Measurements from ENCODE around the gene PRPF18.

The PRPF18 gene

DNA sequence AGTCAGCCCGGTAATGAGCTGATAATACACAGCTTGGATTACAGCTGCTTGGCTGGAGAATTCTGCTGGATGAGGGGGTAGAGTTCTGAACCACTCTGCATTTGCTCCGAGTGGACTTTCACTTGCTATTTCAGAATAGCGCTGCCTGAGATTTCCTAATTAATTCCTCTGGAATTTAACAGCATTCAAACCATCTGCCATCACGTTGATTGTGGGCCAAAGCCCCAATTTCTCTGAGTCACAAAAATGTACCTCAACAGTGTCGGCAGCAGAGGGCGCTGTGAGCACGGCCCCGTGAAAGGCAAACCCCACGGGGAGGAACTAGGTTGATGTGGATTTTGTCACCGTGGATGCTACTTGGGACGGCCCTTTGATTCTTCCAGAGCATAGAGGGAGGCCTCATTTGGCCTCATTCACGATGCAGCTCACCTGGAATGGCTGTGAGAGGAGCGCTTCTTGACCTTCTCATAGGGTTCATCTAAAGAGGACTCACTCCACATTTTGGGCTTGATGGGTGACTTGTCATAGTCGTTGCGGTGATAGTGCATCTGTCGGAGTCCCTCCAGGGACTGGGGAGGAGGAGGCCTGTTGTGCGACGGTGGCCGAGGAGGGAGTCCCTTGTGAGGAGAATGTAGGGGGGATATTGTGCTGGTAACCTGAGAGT lies 73.3 kb downstream of the PRPF18 start:
- no peaks in the 10 kb centered on the region for H3K9me3 ChIP-seq (ENCODE audit: low read length)
- no peaks in the 10 kb centered on the region for H3K27me3 ChIP-seq (ENCODE audit: control insufficient read depth in 1 of 2, insufficient read depth in 2 of 2, low read length in 2 of 2)
- peaks cover 53% of the 10 kb centered on the region for H3K36me3 ChIP-seq (ENCODE audit: insufficient read depth, low read length)
- no peak overlapping the region for H3K4me3 ChIP-seq (ENCODE audit: low read depth in 1 of 2, low read length in 2 of 2)
- peaks cover 16% of the 10 kb centered on the region for H3K4me1 ChIP-seq (ENCODE audit: insufficient read depth, low read length)
- no peak overlapping the region for H3K9ac ChIP-seq (ENCODE audit: low read length)
- H3K27ac ChIP-seq (ENCODE audit: low read depth, low read length), result peak overlapping the region; percentile 48

DNA sequence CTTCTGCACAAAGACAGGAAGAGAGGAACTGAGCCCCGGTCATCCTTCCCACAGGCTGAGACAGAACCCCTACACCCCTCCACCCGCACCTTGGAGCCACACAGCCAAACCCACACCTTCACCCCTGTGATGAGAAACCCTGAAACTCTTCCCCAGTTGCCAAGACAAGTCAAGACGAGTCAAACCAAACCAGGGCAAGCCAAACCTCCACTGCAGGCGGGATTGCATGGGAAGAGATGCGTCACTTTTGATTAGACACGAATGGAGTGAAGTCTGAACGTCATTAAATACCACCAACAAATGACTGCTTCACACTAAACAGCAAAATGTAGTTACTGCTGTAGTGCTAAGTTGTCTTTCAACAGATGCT lies 73.8 kb downstream of the PRPF18 start:
- Histone ChIP-seq H3K36me3 (ENCODE audit: insufficient read depth, low read length) (peaks cover 53% of the 10 kb centered on the region), H3K27ac (ENCODE audit: low read depth, low read length) (no peak overlapping the region)

DNA sequence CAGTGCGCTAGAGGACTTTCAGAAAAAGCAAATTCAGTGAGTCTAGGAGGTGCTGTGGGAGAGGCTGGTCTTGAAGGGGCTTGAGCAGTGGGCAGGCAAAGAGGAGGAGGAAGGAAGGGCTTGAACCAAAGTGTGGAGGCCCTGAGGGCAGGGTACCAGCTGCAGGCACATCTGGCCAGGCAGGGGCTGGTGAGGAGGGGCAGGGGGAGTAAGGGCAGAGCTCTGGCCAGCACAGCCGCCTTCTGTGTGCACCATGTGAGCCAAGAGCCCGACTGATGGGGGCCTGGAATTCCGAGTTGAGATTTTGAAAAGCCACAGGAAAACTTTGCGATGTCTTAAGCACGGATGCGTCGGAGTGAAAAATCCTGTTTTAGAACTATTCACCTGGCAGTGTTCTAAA lies 74.5 kb downstream of the PRPF18 start:
- Histone ChIP-seq H3K36me3 (ENCODE audit: insufficient read depth, low read length) (peaks cover 53% of the 10 kb centered on the region), H3K27me3 (ENCODE audit: control insufficient read depth in 1 of 2, insufficient read depth in 2 of 2, low read length in 2 of 2) (no peaks in the 10 kb centered on the region), H3K4me1 (ENCODE audit: insufficient read depth, low read length) (peaks cover 16% of the 10 kb centered on the region), H3K4me3 (ENCODE audit: low read depth in 1 of 2, low read length in 2 of 2) (no peak overlapping the region), H3K27ac (ENCODE audit: low read depth, low read length) (no peak overlapping the region), H3K9ac (ENCODE audit: low read length) (no peak overlapping the region), H3K9me3 (ENCODE audit: low read length) (no peaks in the 10 kb centered on the region)

More for the DNA sequence above, 73.8 kb downstream of the PRPF18 start:
- Histone ChIP-seq H3K27me3 (ENCODE audit: control insufficient read depth in 1 of 2, insufficient read depth in 2 of 2, low read length in 2 of 2) (no peaks in the 10 kb centered on the region), H3K4me1 (ENCODE audit: insufficient read depth, low read length) (peaks cover 16% of the 10 kb centered on the region), H3K9ac (ENCODE audit: low read length) (no peak overlapping the region), H3K9me3 (ENCODE audit: low read length) (no peaks in the 10 kb centered on the region), H3K4me3 (ENCODE audit: low read depth in 1 of 2, low read length in 2 of 2) (no peak overlapping the region)

DNA sequence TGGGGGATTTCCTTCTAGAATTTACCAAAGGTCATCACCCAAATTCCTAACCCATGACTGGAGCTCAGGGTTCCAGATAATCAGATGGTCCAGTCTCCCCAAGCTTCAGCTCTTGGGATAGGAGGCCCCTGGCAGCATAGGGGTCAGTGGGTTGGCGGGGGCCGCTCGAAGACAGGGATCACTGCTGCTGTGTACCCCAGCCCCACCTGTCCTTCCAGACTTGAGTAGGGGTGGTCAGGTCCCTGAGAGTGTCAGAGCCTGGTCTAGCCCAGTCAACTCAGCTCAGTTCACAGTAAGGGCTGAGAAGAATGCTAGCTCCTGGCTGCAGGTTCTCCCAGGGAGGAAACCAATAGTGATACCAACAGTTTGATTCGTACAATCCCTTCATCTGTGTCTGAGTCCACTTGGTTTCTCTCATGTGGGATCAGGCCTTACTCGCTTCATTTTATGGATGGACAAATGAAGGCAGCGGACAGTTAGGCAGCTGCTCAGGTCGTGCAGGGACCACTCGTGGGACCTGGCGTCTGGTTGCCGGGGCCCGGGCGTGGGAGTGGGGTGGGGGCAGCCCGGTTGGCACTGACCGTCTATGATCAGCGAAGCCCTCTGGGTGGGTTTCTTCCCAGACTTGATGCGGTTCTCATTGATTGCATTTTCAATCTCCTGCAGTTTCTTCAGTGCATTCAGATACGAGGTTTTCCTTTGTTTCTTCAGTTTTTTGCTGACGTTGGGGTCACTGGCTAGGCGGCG lies 78.9 kb downstream of the PRPF18 start:
- Histone ChIP-seq H3K4me1 (ENCODE audit: insufficient read depth, low read length) (no peaks in the 10 kb centered on the region), H3K36me3 (ENCODE audit: insufficient read depth, low read length) (peaks cover 84% of the 10 kb centered on the region), H3K4me3 (ENCODE audit: low read depth in 1 of 2, low read length in 2 of 2) (no peak overlapping the region), H3K27me3 (ENCODE audit: control insufficient read depth in 1 of 2, insufficient read depth in 2 of 2, low read length in 2 of 2) (no peaks in the 10 kb centered on the region), H3K9me3 (ENCODE audit: low read length) (no peaks in the 10 kb centered on the region), H3K9ac (ENCODE audit: low read length) (no peak overlapping the region), H3K27ac (ENCODE audit: low read depth, low read length) (no peak overlapping the region)

DNA sequence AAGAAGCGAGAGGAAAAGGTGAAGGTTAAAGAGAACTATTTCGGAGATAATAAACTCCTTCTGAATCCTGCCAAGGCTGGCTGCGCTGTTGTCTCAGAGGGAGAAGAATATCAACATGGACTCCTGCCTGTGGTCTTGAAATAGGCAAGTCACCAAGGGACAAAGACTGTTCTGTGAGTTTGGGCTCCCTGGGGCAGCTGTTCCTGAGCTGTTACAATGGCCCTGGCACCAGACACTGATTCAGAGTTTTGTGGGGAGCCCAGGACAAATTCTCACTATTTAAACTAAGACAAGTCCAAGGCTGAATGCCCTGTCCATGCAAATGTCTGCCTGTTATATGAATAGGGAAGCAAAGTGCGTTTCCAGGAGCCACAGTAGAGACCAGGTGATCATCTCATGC lies 81.4 kb downstream of the PRPF18 start:
- no peak overlapping the region for H3K9ac ChIP-seq (ENCODE audit: low read length)
- H3K4me1 ChIP-seq (ENCODE audit: insufficient read depth, low read length), result no peaks in the 10 kb centered on the region
- peaks cover 77% of the 10 kb centered on the region for H3K36me3 ChIP-seq (ENCODE audit: insufficient read depth, low read length)
- H3K9me3 ChIP-seq (ENCODE audit: low read length), result no peaks in the 10 kb centered on the region
- no peak overlapping the region for H3K27ac ChIP-seq (ENCODE audit: low read depth, low read length)
- no peaks in the 10 kb centered on the region for H3K27me3 ChIP-seq (ENCODE audit: control insufficient read depth in 1 of 2, insufficient read depth in 2 of 2, low read length in 2 of 2)
- H3K4me3 ChIP-seq (ENCODE audit: low read depth in 1 of 2, low read length in 2 of 2), result no peak overlapping the region

DNA sequence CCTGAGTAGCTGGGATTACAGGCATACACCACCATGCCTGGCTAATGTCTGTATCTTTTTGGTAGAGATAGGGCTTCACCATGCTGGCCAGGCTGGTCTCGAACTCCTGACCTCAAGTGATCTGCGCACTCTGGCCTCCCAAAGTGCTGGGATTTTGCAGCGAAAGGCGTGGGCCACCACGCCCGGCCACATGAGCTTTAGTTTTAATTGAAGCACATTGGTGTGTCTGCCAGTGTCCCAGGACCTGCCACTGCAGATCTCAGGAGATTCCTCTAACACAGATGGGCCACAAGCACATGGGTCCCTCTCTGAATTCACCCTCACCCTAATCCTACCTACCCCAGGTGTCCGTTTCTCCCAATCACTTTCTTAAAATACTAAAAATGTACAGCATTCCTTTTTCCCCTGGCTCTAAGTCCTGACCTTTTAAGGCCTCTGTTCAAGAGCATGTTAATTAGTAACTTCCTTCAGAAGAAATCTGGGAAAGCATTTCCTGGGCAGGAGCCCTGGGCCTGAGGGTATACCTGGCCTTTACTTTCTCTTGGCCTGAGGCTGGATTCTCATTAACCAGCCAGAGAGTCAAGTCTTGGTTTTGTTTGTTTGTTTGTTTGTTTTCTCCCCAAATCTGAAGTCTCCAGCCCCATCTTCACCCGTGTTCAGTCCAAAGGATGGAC lies 82.6 kb downstream of the PRPF18 start:
- H3K36me3 ChIP-seq (ENCODE audit: insufficient read depth, low read length), result peaks cover 76% of the 10 kb centered on the region
- H3K4me3 ChIP-seq (ENCODE audit: low read depth in 1 of 2, low read length in 2 of 2), result no peak overlapping the region
- no peaks in the 10 kb centered on the region for H3K9me3 ChIP-seq (ENCODE audit: low read length)
- H3K27me3 ChIP-seq (ENCODE audit: control insufficient read depth in 1 of 2, insufficient read depth in 2 of 2, low read length in 2 of 2), result no peaks in the 10 kb centered on the region
- H3K9ac ChIP-seq (ENCODE audit: low read length), result no peak overlapping the region
- H3K27ac ChIP-seq (ENCODE audit: low read depth, low read length), result no peak overlapping the region
- no peaks in the 10 kb centered on the region for H3K4me1 ChIP-seq (ENCODE audit: insufficient read depth, low read length)

DNA sequence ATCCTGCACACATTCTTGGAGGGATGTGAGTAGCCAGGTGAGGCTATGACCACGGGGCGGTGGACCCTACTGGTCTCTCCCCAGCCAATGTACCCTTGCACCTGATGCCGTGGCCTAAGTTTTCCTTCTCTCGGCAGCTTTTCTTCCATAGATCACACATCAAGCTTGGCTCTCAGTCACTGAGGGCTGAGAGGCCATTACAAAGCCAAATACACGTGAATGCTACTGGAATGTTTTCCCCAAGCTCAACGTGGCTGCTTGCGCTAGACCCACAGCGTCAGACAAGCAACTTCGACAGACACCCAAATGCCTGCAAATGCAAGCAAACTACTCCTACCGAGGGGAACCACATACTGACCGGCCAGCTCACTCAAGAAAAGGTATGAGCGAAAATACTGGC lies 83.1 kb downstream of the PRPF18 start:
- no peaks in the 10 kb centered on the region for H3K9me3 ChIP-seq (ENCODE audit: low read length)
- H3K36me3 ChIP-seq (ENCODE audit: insufficient read depth, low read length), result peaks cover 71% of the 10 kb centered on the region
- H3K4me3 ChIP-seq (ENCODE audit: low read depth in 1 of 2, low read length in 2 of 2), result no peak overlapping the region
- H3K9ac ChIP-seq (ENCODE audit: low read length), result no peak overlapping the region
- no peaks in the 10 kb centered on the region for H3K27me3 ChIP-seq (ENCODE audit: control insufficient read depth in 1 of 2, insufficient read depth in 2 of 2, low read length in 2 of 2)
- H3K4me1 ChIP-seq (ENCODE audit: insufficient read depth, low read length), result peaks cover 5% of the 10 kb centered on the region
- H3K27ac ChIP-seq (ENCODE audit: low read depth, low read length), result no peak overlapping the region

DNA sequence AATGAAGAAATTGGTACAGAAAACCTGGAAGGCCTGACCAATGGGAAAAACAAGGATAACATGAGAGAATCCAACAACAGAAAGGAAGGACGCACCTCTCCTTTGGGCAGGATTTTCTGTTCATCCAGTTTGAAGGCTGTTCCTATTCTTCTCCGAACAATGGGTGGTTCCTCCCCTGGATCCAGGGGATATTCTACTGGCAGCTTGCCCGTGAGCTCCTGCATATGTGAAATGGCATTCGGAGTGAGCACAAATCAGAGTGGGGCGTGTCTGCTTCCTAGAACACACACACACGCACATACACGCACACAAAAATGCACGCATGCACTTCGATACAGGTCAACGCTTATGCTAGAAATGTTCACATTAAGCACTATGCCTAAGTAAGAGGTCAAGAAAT lies 83.5 kb downstream of the PRPF18 start:
- no peaks in the 10 kb centered on the region for H3K9me3 ChIP-seq (ENCODE audit: low read length)
- no peak overlapping the region for H3K27ac ChIP-seq (ENCODE audit: low read depth, low read length)
- H3K4me3 ChIP-seq (ENCODE audit: low read depth in 1 of 2, low read length in 2 of 2), result no peak overlapping the region
- H3K36me3 ChIP-seq (ENCODE audit: insufficient read depth, low read length), result peaks cover 66% of the 10 kb centered on the region
- no peak overlapping the region for H3K9ac ChIP-seq (ENCODE audit: low read length)
- no peaks in the 10 kb centered on the region for H3K27me3 ChIP-seq (ENCODE audit: control insufficient read depth in 1 of 2, insufficient read depth in 2 of 2, low read length in 2 of 2)
- H3K4me1 ChIP-seq (ENCODE audit: insufficient read depth, low read length), result peaks cover 7% of the 10 kb centered on the region

DNA sequence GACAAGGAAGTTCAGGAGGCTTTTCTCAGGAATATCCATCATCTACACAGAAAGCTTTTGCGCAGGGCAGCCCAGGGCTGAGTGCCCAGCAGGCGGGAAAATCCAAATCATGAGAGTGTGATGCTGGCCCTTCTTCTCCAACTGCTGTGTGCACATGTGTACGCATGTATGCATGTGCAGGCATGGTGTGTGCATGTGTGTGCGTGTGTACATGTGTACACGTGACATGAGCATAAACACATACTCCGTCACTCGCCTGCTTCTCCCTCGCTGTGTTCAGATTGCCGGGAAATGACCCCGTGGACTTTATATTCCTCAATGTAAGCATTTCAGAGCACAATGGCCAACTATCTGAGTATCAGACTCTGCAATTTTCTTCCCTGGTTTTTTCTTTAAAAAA lies 85.1 kb downstream of the PRPF18 start:
- no peak overlapping the region for H3K4me3 ChIP-seq (ENCODE audit: low read depth in 1 of 2, low read length in 2 of 2)
- no peak overlapping the region for H3K27ac ChIP-seq (ENCODE audit: low read depth, low read length)

DNA sequence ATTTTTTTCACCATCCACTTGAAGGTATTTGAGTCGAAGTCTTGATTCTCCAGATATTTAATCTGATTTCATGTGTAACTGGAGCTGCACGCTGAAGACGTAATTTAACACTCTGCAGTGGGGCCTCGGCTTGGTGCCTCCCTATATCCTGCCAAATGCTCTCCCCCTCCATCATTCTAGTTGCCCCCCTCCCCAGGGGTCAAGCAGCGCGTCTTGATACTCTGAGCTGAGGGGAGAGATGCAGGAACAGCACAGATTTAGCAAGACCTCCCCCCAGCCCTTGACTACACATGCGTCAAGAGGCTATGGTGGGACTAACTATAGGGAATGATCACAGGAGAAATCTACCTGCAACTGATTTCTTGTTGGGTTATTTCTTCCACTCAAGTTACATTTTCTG lies 85.8 kb downstream of the PRPF18 start:
- H3K4me1 ChIP-seq (ENCODE audit: insufficient read depth, low read length), result peaks cover 7% of the 10 kb centered on the region
- H3K27me3 ChIP-seq (ENCODE audit: control insufficient read depth in 1 of 2, insufficient read depth in 2 of 2, low read length in 2 of 2), result no peaks in the 10 kb centered on the region
- no peaks in the 10 kb centered on the region for H3K9me3 ChIP-seq (ENCODE audit: low read length)
- no peak overlapping the region for H3K4me3 ChIP-seq (ENCODE audit: low read depth in 1 of 2, low read length in 2 of 2)
- peaks cover 50% of the 10 kb centered on the region for H3K36me3 ChIP-seq (ENCODE audit: insufficient read depth, low read length)
- H3K27ac ChIP-seq (ENCODE audit: low read depth, low read length), result no peak overlapping the region
- H3K9ac ChIP-seq (ENCODE audit: low read length), result no peak overlapping the region

More for the DNA sequence above, 85.1 kb downstream of the PRPF18 start:
- no peaks in the 10 kb centered on the region for H3K27me3 ChIP-seq (ENCODE audit: control insufficient read depth in 1 of 2, insufficient read depth in 2 of 2, low read length in 2 of 2)
- peaks cover 7% of the 10 kb centered on the region for H3K4me1 ChIP-seq (ENCODE audit: insufficient read depth, low read length)
- no peak overlapping the region for H3K9ac ChIP-seq (ENCODE audit: low read length)
- H3K9me3 ChIP-seq (ENCODE audit: low read length), result no peaks in the 10 kb centered on the region
- H3K36me3 ChIP-seq (ENCODE audit: insufficient read depth, low read length), result peaks cover 53% of the 10 kb centered on the region

DNA sequence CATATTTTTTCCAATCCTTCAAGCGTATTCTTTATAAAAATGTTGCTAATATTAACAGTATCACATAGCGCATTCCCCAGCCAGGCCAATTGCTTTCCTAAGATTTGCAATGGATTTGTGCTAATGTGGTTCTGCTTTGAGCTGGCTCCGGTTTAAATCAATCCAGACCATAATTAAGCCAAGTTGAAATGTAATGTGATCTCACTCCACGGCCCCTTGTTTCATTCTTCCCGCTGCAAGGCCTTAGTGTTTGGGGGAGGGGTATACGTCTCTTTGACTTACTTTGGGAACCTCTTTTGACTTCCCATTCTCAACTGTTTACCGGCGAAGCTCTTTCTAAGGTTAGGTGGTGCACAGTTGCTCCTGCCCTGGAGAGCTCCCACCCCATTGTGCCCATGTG lies 86.4 kb downstream of the PRPF18 start:
- Histone ChIP-seq H3K9ac (ENCODE audit: low read length) (no peak overlapping the region), H3K27ac (ENCODE audit: low read depth, low read length) (no peak overlapping the region), H3K9me3 (ENCODE audit: low read length) (no peaks in the 10 kb centered on the region), H3K4me3 (ENCODE audit: low read depth in 1 of 2, low read length in 2 of 2) (no peak overlapping the region), H3K27me3 (ENCODE audit: control insufficient read depth in 1 of 2, insufficient read depth in 2 of 2, low read length in 2 of 2) (no peaks in the 10 kb centered on the region), H3K36me3 (ENCODE audit: insufficient read depth, low read length) (peaks cover 44% of the 10 kb centered on the region), H3K4me1 (ENCODE audit: insufficient read depth, low read length) (peaks cover 7% of the 10 kb centered on the region)
